GM12872 (cell line): ENCODE measurements around the gene CDK5RAP3.

Source experiments
- CTCF ChIP-seq: IDR thresholded peaks from 3 replicates; pipeline ENCODE4 v1.5.1; 2011; ENCODE audit warnings: low read depth, mild to moderate bottlenecking, low read length, moderate library complexity; ENCODE audit not compliant: insufficient read depth

The CDK5RAP3 gene

DNA sequence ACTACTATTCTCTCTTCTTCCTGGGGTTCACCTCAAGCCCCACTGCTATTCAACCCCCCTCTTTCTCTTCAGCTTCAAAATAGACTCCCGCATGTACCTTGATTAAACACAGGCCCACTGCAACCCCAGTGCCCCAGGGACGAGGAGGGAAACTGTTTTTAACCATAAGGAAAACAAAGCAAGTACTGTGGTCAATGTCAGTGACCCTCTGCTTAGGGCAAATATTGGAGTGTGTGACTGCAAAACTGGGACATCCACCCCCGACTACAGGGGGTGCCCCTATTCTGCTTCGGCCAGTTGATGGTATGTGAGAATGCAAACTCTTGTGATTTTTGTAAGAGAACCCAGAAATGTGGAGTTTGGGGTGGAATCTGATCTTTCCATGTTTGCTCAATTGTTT, 39.1 kb upstream of the CDK5RAP3 start:
- TF ChIP-seq CTCF = no peak

- TF ChIP-seq CTCF = no peak
Measured at GRCh38 chr17:47934856-47935255, 36.1 kb upstream of the CDK5RAP3 start.

DNA sequence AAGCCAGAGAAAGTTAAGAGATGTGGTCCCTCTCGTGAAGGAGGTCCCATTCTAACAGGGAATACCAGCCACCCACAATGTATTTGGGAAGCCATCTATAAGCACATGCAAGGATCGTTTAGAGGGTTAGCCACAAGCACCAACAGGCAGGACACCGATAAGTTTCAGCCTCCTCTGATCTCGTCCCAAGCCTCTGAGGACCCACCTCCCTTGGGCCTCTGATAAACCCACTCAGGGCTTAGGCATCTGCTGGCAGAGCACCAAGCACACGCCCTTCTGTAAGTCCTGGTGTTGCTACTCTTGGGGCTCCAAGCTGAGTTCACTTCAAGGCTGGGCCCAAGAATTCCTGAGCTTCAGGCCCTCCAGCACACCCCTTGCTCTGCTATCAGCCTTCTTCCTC, 35.0 kb upstream of the CDK5RAP3 start:
- TF ChIP-seq CTCF = no peak

- TF ChIP-seq CTCF = no peak
Measured at GRCh38 chr17:47937941-47938340, 33.0 kb upstream of the CDK5RAP3 start.

GRCh38 chr17:47941246-47942095, 29.4 kb upstream of the CDK5RAP3 start, which contains the start of gene PNPO:
Gene PNPO (plus strand): TSS chr17:47941571. CDS start chr17:47941676, 105 bp downstream.
- no peak for TF ChIP-seq CTCF

DNA sequence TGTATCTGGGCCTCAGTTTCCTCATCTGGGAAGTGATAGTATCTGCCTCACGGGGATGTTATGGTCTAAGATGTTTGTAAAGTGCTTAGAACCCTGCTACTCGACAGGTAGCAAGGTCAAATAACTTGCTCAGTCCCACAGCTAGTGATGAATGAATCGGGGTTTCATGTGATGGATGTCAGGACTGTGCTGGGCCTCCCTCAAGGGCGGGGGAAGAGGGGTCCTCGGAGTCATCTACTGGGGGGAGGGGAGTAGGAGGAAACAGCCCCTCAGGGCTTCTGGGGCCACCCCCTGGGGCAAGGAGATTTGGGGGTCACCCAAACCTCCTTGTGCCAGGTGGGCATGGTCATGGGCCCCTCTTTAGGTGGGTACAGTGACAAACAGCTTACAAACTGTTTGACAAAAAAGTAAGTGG, 28.8 kb upstream of the CDK5RAP3 start:
- TF ChIP-seq CTCF = no peak

- no peak for TF ChIP-seq CTCF
Measured at GRCh38 chr17:47942568-47942967, 28.3 kb upstream of the CDK5RAP3 start.
